HepG2 (cell line): Measurements from ENCODE around the gene RHD. TPM values are rescaled to one million over a fixed set of nuclear protein-coding genes. Genes with fewer than 3 reads are reported as not detected.
"Not testable (repeated sequence)": the region's sequence is repeated elsewhere in the genome, so short reads cannot be mapped to it uniquely, and the experiment has no call there.

Experiments
- ATAC-seq: fragments of 200-7000 bp; cut with Tn5 transposase; 3 replicates; pipeline ENCODE4 v1.9.1; 2020; ENCODE audit warnings: mild to moderate bottlenecking, moderate library complexity
- BruUV-seq: library from RNA; stranded (reverse); fragments of 400-500 nt; replicated peaks from 2 replicates; lab custom pipeline; 2021; lab: Mats Ljungman, UMichigan
- CTCF ChIA-PET: fragments of 300-600 bp; formaldehyde crosslinking; extraction: SDS; loops from one replicate; lab custom pipeline; 2021; ENCODE audit warnings: low total read pairs, inconsistent platforms, low intra/inter-chr PET ratio; lab: Yijun Ruan, JAX
- POLR2A ChIA-PET: fragments of 350-600 bp; sonication (Branson Sonifier 250); formaldehyde crosslinking; loops from one replicate; lab custom pipeline; 2020; ENCODE audit warnings: antibody characterized with exemption, inconsistent platforms; lab: Yijun Ruan, JAX
- DNase-seq: peaks from one replicate; pipeline ENCODE4 v3.0.0-alpha.2; 2015; ENCODE audit warnings: low spot score
- FAIRE-seq: peaks from 3 replicates; lab custom pipeline; 2011; peaks lifted over from hg19 to GRCh38; lab: Jason Lieb, UNC
- H2AFZ ChIP-seq: one replicate; pipeline ENCODE4 v1.6.1; 2011; ENCODE audit warnings: low read length, inconsistent platforms
- H3K27ac ChIP-seq: fragments of 300-600 bp; 3 replicates; pipeline ENCODE4 v1.8.0; 2011; ENCODE audit warnings: mixed run types, mild to moderate bottlenecking, mixed read lengths, low read length, inconsistent platforms; ENCODE audit not compliant: insufficient read depth; ENCODE audit errors: extremely low read length
- H3K27me3 ChIP-seq, 2 experiments: fragments of 200-600 bp in 1 of 2; 2 replicates in 1 of 2; 3 replicates in 1 of 2; pipeline versions ENCODE4 v1.6.0 to v1.8.0; 2011; ENCODE audit warnings: low read length in 2 of 2, mild to moderate bottlenecking in 2 of 2, moderate library complexity in 2 of 2, inconsistent platforms in 1 of 2; ENCODE audit not compliant: insufficient read depth in 2 of 2, control insufficient read depth in 1 of 2
- H3K36me3 ChIP-seq, 2 experiments: fragments of 200-600 bp in 1 of 2; replicated peaks in 1 of 2; 2 replicates in 1 of 2; 3 replicates in 1 of 2; pipeline versions ENCODE4 v1.5.1 to v1.8.0; 2011; ENCODE audit warnings: low read length in 2 of 2, inconsistent platforms in 1 of 2; ENCODE audit not compliant: insufficient read depth in 2 of 2, control insufficient read depth in 1 of 2
- H3K4me1 ChIP-seq: 2 replicates; pipeline ENCODE4 v1.5.1; 2012; ENCODE audit warnings: low read length, inconsistent platforms; ENCODE audit not compliant: insufficient read depth
- H3K4me2 ChIP-seq: 2 replicates; pipeline ENCODE4 v1.6.0; 2011; ENCODE audit warnings: low read depth, low read length, inconsistent platforms
- H3K4me3 ChIP-seq, 3 experiments: fragments of 200-600 bp in 1 of 3; sonication (generic), shearing (Covaris generic) in 1 of 3; replicated peaks in 1 of 3; 2 replicates each; pipeline ENCODE4 v1.5.1; 2011 to 2016; ENCODE audit warnings: low read length in 3 of 3, inconsistent platforms in 2 of 3, low read depth in 2 of 3, mild to moderate bottlenecking in 2 of 3, control low read depth in 1 of 3, mixed read lengths in 1 of 3; ENCODE audit not compliant: insufficient read depth in 1 of 3
- H3K79me2 ChIP-seq: one replicate; pipeline ENCODE4 v1.6.1; 2011; ENCODE audit warnings: low read length, inconsistent platforms; ENCODE audit not compliant: insufficient read depth
- H3K9ac ChIP-seq: 2 replicates; pipeline ENCODE4 v1.6.0; 2011; ENCODE audit warnings: mild to moderate bottlenecking, low read depth, low read length, inconsistent platforms; ENCODE audit not compliant: insufficient read depth
- H3K9me3 ChIP-seq: 2 replicates; pipeline ENCODE4 v1.5.1; 2012; ENCODE audit warnings: mild to moderate bottlenecking, low read length
- H4K20me1 ChIP-seq: 2 replicates; pipeline ENCODE4 v1.6.0; 2011; ENCODE audit warnings: inconsistent platforms, mild to moderate bottlenecking, low read length, moderate library complexity; ENCODE audit not compliant: insufficient read depth
- SAP130 ChIP-seq: IDR thresholded peaks from 2 replicates; pipeline ENCODE4 v1.6.1; 2016; ENCODE audit warnings: low read depth
- WGBS: methylation state at CpG from one replicate; pipeline ENCODE4 v1.1.6; 2017; ENCODE audit warnings: low lambda C conversion rate; 5-methylcytosine and 5-hydroxymethylcytosine counted together
- in situ Hi-C: cut with HindIII; loops from 2 replicates; pipeline ENCODE4 v1.10.0; 2017; ENCODE audit warnings: low pct_unique_long_range_greater_than_20kb; ENCODE audit not compliant: extremely low pct_ligation_motif_present
- intact Hi-C: fragments of 100-400 bp; cut with micrococcal nuclease; formaldehyde crosslinking; loops from one replicate; pipeline ENCODE4 v1.10.0; 2022; ENCODE audit not compliant: unreplicated experiment
- polyA plus RNA-seq, 8 experiments: library from polyadenylated mRNA; depleted of rRNA in 3 of 8; stranded (reverse) in 7 of 8; unstranded in 1 of 8; fragments of >200 nt; fragmentation: Illumina TruSeq in 4 of 8; extraction: Trizol in 4 of 8; gene quantifications; 2 replicates each; pipeline versions ENCODE4 v1.2.1 to v1.2.3, GENCODE V29; 2011 to 2016; ENCODE audit warnings: low read depth in 4 of 8, missing spikeins in 1 of 8, mixed read lengths in 1 of 8; ENCODE audit not compliant: insufficient read depth in 1 of 8
- total RNA-seq, 5 experiments: library from RNA; depleted of rRNA; stranded (reverse); fragments of >200 nt; fragmentation: Illumina TruSeq; extraction: Trizol; gene quantifications; 2 replicates each; pipeline ENCODE4 v1.2.3, GENCODE V29; 2016; ENCODE audit warnings: low read depth in 1 of 5
- TF ChIP-seq, protein P1 (sequence below): sonication (generic); formaldehyde crosslinking; IDR thresholded peaks from 2 replicates; pipeline ENCODE4 v1.4.0; 2020; ENCODE audit warnings: missing genetic modification reagents
- TF ChIP-seq, protein P2 (sequence below), 2 experiments: sonication (generic) in 1 of 2; formaldehyde crosslinking in 1 of 2; IDR thresholded peaks; 2 replicates each; pipeline versions ENCODE4 v1.4.0 to v1.6.1; 2018 to 2020; ENCODE audit warnings: missing genetic modification reagents in 2 of 2, borderline replicate concordance in 1 of 2, low read depth in 1 of 2, mild to moderate bottlenecking in 1 of 2, missing biosample characterization in 1 of 2

The RHD gene
- total and polyA plus RNA-seq, 2 of the 13 experiments (the other 11 are each of a cell fraction or from before 2014, with no cell fraction given): not detected

DNA sequence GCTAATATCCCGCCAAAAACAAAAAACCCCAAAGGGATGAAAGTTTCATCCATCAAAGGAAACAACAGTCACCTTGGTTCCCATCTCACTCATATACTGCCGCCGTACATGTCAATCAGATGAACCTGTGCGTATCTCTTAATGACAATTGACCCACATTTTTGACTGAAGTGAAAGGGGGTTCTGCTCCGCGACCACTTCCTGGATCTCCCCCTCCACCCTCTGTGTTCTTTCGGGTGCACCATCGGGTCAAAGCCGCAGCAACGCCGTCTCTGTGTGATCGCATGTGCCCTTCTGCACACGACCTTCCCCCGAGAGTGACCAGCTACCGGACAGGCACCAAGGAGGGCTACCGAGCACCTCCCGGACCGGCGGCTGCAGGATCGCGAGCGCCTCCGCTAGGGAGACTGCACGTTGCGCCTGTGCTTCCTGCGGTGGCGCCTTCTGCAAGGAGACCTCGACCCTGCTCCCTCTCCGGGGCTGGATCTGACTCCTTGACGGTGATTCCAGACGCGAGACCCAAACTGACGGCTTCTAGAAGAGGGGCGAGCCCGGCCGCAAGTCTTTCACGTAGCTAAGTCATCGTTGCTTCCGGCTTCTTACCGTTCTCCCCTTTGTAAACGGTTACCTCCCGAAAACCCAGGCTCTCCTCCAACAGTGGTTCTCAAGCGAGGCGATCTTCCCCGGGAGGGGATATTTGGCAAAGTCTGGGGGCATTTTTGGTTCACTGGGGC is 5.6 kb upstream of the RHD start:
- peak overlapping the region; percentile 62 for H3K4me2 ChIP-seq
- H3K27ac ChIP-seq, CTCF ChIA-PET, in situ Hi-C loops, BruUV-seq, FAIRE-seq, H3K79me2 ChIP-seq, intact Hi-C loops, H3K4me1 ChIP-seq, H2AFZ ChIP-seq, H3K36me3 ChIP-seq, H3K27me3 ChIP-seq, H3K9ac ChIP-seq, H3K9me3 ChIP-seq, DNase-seq, POLR2A ChIA-PET, H4K20me1 ChIP-seq: not testable (repeated sequence)
- 1% methylated on average over 9 of the region's 45 CpGs for WGBS
- TF ChIP-seq SAP130 (CRISPR knock-in tag): peak; percentile 28; the same call in 1 of the 2 replicates
- TF ChIP-seq, protein P1, sequence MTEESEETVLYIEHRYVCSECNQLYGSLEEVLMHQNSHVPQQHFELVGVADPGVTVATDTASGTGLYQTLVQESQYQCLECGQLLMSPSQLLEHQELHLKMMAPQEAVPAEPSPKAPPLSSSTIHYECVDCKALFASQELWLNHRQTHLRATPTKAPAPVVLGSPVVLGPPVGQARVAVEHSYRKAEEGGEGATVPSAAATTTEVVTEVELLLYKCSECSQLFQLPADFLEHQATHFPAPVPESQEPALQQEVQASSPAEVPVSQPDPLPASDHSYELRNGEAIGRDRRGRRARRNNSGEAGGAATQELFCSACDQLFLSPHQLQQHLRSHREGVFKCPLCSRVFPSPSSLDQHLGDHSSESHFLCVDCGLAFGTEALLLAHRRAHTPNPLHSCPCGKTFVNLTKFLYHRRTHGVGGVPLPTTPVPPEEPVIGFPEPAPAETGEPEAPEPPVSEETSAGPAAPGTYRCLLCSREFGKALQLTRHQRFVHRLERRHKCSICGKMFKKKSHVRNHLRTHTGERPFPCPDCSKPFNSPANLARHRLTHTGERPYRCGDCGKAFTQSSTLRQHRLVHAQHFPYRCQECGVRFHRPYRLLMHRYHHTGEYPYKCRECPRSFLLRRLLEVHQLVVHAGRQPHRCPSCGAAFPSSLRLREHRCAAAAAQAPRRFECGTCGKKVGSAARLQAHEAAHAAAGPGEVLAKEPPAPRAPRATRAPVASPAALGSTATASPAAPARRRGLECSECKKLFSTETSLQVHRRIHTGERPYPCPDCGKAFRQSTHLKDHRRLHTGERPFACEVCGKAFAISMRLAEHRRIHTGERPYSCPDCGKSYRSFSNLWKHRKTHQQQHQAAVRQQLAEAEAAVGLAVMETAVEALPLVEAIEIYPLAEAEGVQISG (CRISPR knock-in tag): peak; percentile 11; the same call in 1 of the 2 replicates
- TF ChIP-seq, protein P2, sequence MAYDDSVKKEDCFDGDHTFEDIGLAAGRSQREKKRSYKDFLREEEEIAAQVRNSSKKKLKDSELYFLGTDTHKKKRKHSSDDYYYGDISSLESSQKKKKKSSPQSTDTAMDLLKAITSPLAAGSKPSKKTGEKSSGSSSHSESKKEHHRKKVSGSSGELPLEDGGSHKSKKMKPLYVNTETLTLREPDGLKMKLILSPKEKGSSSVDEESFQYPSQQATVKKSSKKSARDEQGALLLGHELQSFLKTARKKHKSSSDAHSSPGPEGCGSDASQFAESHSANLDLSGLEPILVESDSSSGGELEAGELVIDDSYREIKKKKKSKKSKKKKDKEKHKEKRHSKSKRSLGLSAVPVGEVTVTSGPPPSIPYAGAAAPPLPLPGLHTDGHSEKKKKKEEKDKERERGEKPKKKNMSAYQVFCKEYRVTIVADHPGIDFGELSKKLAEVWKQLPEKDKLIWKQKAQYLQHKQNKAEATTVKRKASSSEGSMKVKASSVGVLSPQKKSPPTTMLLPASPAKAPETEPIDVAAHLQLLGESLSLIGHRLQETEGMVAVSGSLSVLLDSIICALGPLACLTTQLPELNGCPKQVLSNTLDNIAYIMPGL (CRISPR knock-in tag; IDR thresholded peaks at IDR 0.05; ENCODE audit: borderline replicate concordance in 1 of 2, low read depth in 1 of 2): 0 out of 4 replicates have a peak, but pooled peaks of 1 of the 2 experiments have one; percentile 34
- peak overlapping the region; percentile 45 to 57 (median 55); a peak in 4 of 6 replicates for H3K4me3 ChIP-seq
- ATAC-seq: peak; percentile 89
